Breast epithelium (tissue), 4 donors: Measurements from ENCODE around the gene STRADB. TPM values are rescaled to one million over a fixed set of nuclear protein-coding genes. Genes with fewer than 3 reads are reported as not detected.
A peak's percentile ranks its signal among the peaks of the same experiment; 100 is the strongest.

Source experiments
- DNase-seq, 2 donors: peaks; one replicate each; pipeline ENCODE4 v3.0.0-alpha.2; 2019; ENCODE audit warnings: low spot score in 2 of 2
- H3K27ac ChIP-seq, 2 donors: fragments of 200-600 bp; sonication (generic) in 1 of 2; one replicate each; pipeline ENCODE4 v1.5.1; 2016 to 2019; ENCODE audit warnings: mild to moderate bottlenecking in 1 of 2
- H3K27me3 ChIP-seq, 2 donors: fragments of 200-600 bp; sonication (generic) in 1 of 2; one replicate each; pipeline versions ENCODE4 v1.5.1 to v1.6.0; 2017 to 2019; ENCODE audit warnings: control low read depth in 1 of 2, mild to moderate bottlenecking in 1 of 2
- H3K36me3 ChIP-seq: fragments of 200-600 bp; one replicate; pipeline ENCODE4 v1.5.1; 2019
- H3K4me1 ChIP-seq, 2 donors: fragments of 200-600 bp; sonication (generic); one replicate each; pipeline ENCODE4 v1.5.1; 2016 to 2019; ENCODE audit warnings: control low read depth in 1 of 2
- H3K4me3 ChIP-seq, 3 donors: fragments of 200-600 bp; sonication (generic); 1 replicate in 2 of 3; 2 replicates in 1 of 3; pipeline ENCODE4 v1.5.1; 2016 to 2019; ENCODE audit warnings: mild to moderate bottlenecking in 3 of 3, moderate library complexity in 2 of 3
- H3K9me3 ChIP-seq, 2 donors: fragments of 200-600 bp; sonication (generic) in 1 of 2; one replicate each; pipeline ENCODE4 v1.5.1; 2016 to 2019; ENCODE audit warnings: control low read depth in 1 of 2
- POLR2A ChIP-seq: fragments of 450-650 bp; IDR thresholded peaks from one replicate; pipeline ENCODE4 v1.6.1; 2016; ENCODE audit warnings: antibody characterized with exemption, mild to moderate bottlenecking, moderate library complexity
- POLR2AphosphoS5 ChIP-seq, 3 donors: sonication (generic); formaldehyde crosslinking; IDR thresholded peaks; one replicate each; pipeline ENCODE4 v1.6.1; 2017; ENCODE audit warnings: antibody characterized with exemption in 3 of 3
- intact Hi-C: fragments of 100-400 bp; cut with DNase I; formaldehyde crosslinking; loops from one replicate; pipeline ENCODE4 v1.15.1; 2023; ENCODE audit warnings: low total_unique reads
- total RNA-seq, 3 donors: library from RNA; depleted of rRNA; stranded (reverse); fragments of >200 nt; gene quantifications; one replicate each; pipeline ENCODE4 v1.1.0, GENCODE V29; 2016
- TF ChIP-seq, protein P1 (sequence below), 3 donors: fragments of 450-650 bp; IDR thresholded peaks; one replicate each; pipeline ENCODE4 v1.5.1; 2016 to 2017; ENCODE audit warnings: antibody characterized with exemption in 3 of 3, mild to moderate bottlenecking in 3 of 3, moderate library complexity in 3 of 3

Gene STRADB
- total RNA-seq, 3 donors from 2014 or later, result 20.3 to 30.0 (median 27.7) TPM

- DNase-seq, result no peak
Observed at GRCh38 chr2:201413552-201413951, 38.0 kb upstream of the STRADB start.

DNA sequence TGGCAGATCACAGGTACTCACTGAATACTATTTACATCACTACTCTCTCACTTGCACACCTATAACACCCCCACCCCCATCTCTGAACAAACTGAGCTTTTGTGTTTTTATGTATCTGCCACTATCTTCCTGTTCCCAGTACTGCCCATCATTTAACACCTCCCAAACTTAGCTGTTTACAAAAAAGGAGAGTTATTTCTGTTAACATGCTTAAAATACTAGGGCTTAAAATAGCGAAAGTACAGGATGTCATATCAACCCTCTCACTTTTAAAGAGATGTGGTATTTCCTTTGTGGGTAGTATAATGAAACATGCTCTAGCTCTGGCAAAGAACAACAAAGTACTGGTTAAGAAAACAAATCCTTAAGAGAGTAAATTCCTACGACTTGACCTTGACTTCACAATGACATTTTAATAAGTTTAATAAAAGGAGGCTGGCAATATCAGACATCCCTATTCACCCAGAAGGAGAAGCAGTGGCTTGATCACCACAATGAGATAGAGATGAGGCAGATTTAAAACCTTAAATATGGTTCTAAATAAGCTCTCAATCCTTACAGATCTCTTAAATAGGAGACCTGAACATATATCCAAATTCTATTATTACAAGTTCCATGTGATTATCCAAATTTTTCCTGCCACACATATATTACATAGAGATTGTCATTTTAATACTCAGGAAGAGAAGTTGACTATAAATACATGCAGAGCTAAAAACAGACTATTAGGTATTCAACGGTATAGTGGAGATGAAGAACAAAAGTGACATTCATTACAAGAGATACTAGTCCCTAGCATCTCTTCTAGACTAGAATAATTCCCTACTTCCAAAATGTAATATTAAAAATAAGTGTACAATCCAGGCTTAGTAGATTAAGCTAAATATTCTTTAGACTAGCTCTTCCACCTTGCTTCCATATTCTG lies 37.2 kb upstream of the STRADB start:
- no peak for TF ChIP-seq POLR2A
- TF ChIP-seq, protein P1, sequence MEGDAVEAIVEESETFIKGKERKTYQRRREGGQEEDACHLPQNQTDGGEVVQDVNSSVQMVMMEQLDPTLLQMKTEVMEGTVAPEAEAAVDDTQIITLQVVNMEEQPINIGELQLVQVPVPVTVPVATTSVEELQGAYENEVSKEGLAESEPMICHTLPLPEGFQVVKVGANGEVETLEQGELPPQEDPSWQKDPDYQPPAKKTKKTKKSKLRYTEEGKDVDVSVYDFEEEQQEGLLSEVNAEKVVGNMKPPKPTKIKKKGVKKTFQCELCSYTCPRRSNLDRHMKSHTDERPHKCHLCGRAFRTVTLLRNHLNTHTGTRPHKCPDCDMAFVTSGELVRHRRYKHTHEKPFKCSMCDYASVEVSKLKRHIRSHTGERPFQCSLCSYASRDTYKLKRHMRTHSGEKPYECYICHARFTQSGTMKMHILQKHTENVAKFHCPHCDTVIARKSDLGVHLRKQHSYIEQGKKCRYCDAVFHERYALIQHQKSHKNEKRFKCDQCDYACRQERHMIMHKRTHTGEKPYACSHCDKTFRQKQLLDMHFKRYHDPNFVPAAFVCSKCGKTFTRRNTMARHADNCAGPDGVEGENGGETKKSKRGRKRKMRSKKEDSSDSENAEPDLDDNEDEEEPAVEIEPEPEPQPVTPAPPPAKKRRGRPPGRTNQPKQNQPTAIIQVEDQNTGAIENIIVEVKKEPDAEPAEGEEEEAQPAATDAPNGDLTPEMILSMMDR (IDR thresholded peaks at IDR 0.05), result no peak
- Histone ChIP-seq H3K27me3 (no peaks in the 10 kb centered on the region), H3K4me3 (no peak overlapping the region), H3K9me3 (no peaks in the 10 kb centered on the region), H3K27ac (peak overlapping the region; percentile 27 to 34), H3K4me1 (peaks cover 0 to 8% of the 10 kb centered on the region in 2 donors), H3K36me3 (no peaks in the 10 kb centered on the region)
- no peak for DNase-seq
- intact Hi-C loops, result loop anchor here (5.0 kb wide), 1 partner anchor 667 kb away; no protein-coding TSS in a partner anchor

More at GRCh38 chr2:201413552-201413951, 38.0 kb upstream of the STRADB start:
- Histone ChIP-seq H3K36me3 (no peaks in the 10 kb centered on the region), H3K9me3 (no peaks in the 10 kb centered on the region), H3K4me1 (peaks cover 0 to 8% of the 10 kb centered on the region in 2 donors), H3K4me3 (no peak overlapping the region), H3K27ac (peak overlapping the region; percentile 27 to 34), H3K27me3 (no peaks in the 10 kb centered on the region)
- intact Hi-C loops, result no loop called here
- no peak for TF ChIP-seq POLR2AphosphoS5 (IDR thresholded peaks at IDR 0.05)
- no peak for TF ChIP-seq POLR2A
- TF ChIP-seq, protein P1 (IDR thresholded peaks at IDR 0.05), result no peak

DNA sequence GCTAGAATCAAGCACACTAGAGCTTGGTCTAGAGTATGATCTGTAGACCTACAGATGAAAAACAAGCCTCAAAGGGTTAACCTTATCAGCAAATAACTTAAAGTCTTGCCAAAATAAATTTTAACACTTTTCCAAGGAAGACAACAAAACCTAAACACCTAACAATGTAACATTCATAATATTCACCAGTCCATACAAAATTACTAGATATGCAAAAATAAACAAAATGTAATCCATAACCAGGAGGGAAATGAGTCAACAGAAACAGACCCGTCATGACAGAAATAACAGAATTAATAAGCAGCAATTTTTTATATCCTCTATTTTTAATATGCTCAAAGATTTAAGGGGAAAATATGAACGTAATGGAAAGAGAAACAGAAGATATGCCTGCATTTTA lies 36.4 kb upstream of the STRADB start:
- TF ChIP-seq POLR2AphosphoS5 (IDR thresholded peaks at IDR 0.05) (no peak), POLR2A (no peak)
- TF ChIP-seq, protein P1 (IDR thresholded peaks at IDR 0.05), result no peak
- no peak overlapping the region for H3K27ac ChIP-seq
- no peak for DNase-seq
- peaks cover 0 to 8% of the 10 kb centered on the region in 2 donors for H3K4me1 ChIP-seq
- no peaks in the 10 kb centered on the region for H3K27me3 ChIP-seq
- no peaks in the 10 kb centered on the region for H3K9me3 ChIP-seq
- no peaks in the 10 kb centered on the region for H3K36me3 ChIP-seq
- intact Hi-C loops, result loop anchor here (5.0 kb wide), 1 partner anchor 668 kb away; no protein-coding TSS in a partner anchor
- H3K4me3 ChIP-seq, result no peak overlapping the region

DNA sequence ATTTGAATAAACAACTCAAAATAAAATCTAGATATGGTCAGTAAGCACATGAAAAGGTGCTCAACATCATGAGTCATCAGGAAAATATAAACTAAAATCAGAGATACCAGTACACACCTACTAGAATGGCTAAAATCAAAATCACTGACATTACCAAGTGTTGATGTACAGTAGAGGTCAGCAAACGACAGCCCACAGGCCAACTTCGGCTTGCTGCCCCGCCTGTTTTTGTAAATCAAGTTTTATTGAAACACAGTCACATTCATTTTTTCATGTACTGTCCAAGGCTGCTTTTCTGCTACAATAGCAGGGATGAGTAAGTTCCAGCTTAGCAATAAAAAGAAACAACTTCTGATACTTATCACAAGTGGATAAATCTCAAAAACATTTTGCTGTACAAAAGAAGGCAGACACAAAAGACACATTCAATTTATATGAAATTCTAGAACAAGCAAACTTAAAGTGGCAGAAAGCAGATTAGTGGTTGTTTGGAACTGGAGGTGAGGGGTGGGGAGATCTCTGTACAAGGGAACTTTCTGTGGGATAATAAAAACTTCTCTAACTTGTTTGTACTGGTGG lies 32.4 kb upstream of the STRADB start:
- Histone ChIP-seq H3K4me1 (peaks cover 0 to 5% of the 10 kb centered on the region in 2 donors), H3K4me3 (no peak overlapping the region), H3K27me3 (no peaks in the 10 kb centered on the region), H3K9me3 (no peaks in the 10 kb centered on the region), H3K27ac (no peak overlapping the region), H3K36me3 (no peaks in the 10 kb centered on the region)
- TF ChIP-seq, protein P1 (IDR thresholded peaks at IDR 0.05), result no peak
- no peak for TF ChIP-seq POLR2A
- TF ChIP-seq POLR2AphosphoS5 (IDR thresholded peaks at IDR 0.05), result no peak
- intact Hi-C loops, result loop anchor here (5.0 kb wide), 1 partner anchor 672 kb away; no protein-coding TSS in a partner anchor
- no peak for DNase-seq

- TF ChIP-seq, protein P1 (IDR thresholded peaks at IDR 0.05), result no peak
- TF ChIP-seq POLR2AphosphoS5 (IDR thresholded peaks at IDR 0.05) (no peak), POLR2A (no peak)
- Histone ChIP-seq H3K4me1 (no peaks in the 10 kb centered on the region), H3K27ac (peak overlapping the region; percentile 10 to 20), H3K36me3 (no peaks in the 10 kb centered on the region), H3K9me3 (no peaks in the 10 kb centered on the region), H3K27me3 (no peaks in the 10 kb centered on the region), H3K4me3 (no peak overlapping the region)
- intact Hi-C loops, result loop anchor here (5.0 kb wide), 1 partner anchor 673 kb away; no protein-coding TSS in a partner anchor
- DNase-seq, result no peak
Observed at GRCh38 chr2:201419986-201420385, 31.6 kb upstream of the STRADB start.
